K562 (cell line): ENCODE measurements around the gene PTGR2. TPM values are rescaled to one million over a fixed set of nuclear protein-coding genes. Genes with fewer than 3 reads are reported as not detected.
A peak's percentile ranks its signal among the peaks of the same experiment; 100 is the strongest.

Source experiments
- ATF2 ChIP-seq: sonication (generic); formaldehyde crosslinking; IDR thresholded peaks from 2 replicates; pipeline ENCODE4 v1.8.1; 2022; ENCODE audit warnings: missing genetic modification reagents
- BHLHE40 ChIP-seq: IDR thresholded peaks from 2 replicates; pipeline ENCODE4 v1.6.1; 2011; ENCODE audit warnings: low read length, improper control_type of control experiment
- BMI1 ChIP-seq: fragments of 150-350 bp; IDR thresholded peaks from 2 replicates; pipeline ENCODE4 v1.6.1; 2014; ENCODE audit warnings: low read length
- ETS1 ChIP-seq: conservative IDR thresholded peaks from 2 replicates; pipeline ENCODE4 v1.6.1; 2011; ENCODE audit warnings: low read depth, mild to moderate bottlenecking, low read length; ENCODE audit not compliant: control insufficient read depth
- HDAC2 ChIP-seq: fragments of 450-650 bp; IDR thresholded peaks from 2 replicates; pipeline ENCODE4 v1.6.1; 2016; ENCODE audit warnings: mild to moderate bottlenecking
- HNRNPUL1 ChIP-seq: fragments of 200-400 bp; formaldehyde crosslinking; IDR thresholded peaks from 2 replicates; pipeline ENCODE4 v1.6.1; 2017; ENCODE audit warnings: low read length
- IRF2 ChIP-seq: sonication (generic); formaldehyde crosslinking; IDR thresholded peaks from 2 replicates; pipeline ENCODE4 v1.8.1; 2022; ENCODE audit warnings: mild to moderate bottlenecking, missing genetic modification reagents
- LEF1 ChIP-seq: fragments of 450-650 bp; IDR thresholded peaks from 2 replicates; pipeline ENCODE4 v1.6.1; 2016; ENCODE audit warnings: mild to moderate bottlenecking
- MEF2A ChIP-seq: IDR thresholded peaks from 2 replicates; pipeline ENCODE4 v1.6.1; 2011; ENCODE audit warnings: low read depth, mild to moderate bottlenecking, low read length, moderate library complexity; ENCODE audit not compliant: control insufficient read depth
- MLLT1 ChIP-seq, 2 experiments: fragments of 450-650 bp; IDR thresholded peaks; 2 replicates each; pipeline ENCODE4 v1.6.1; 2016
- NBN ChIP-seq: fragments of 450-650 bp; IDR thresholded peaks from 2 replicates; pipeline ENCODE4 v1.6.1; 2016; ENCODE audit warnings: low read depth, mild to moderate bottlenecking
- NCOA6 ChIP-seq: fragments of 450-650 bp; IDR thresholded peaks from 2 replicates; pipeline ENCODE4 v1.6.1; 2017; ENCODE audit warnings: mild to moderate bottlenecking
- NONO ChIP-seq, 2 experiments: fragments of 200-400 bp in 1 of 2; fragments of 450-650 bp in 1 of 2; formaldehyde crosslinking in 1 of 2; IDR thresholded peaks; 2 replicates each; pipeline ENCODE4 v1.6.1; 2017; ENCODE audit warnings: low read depth in 2 of 2, mild to moderate bottlenecking in 2 of 2, moderate library complexity in 2 of 2, low read length in 1 of 2
- PHF8 ChIP-seq: fragments of 200-600 bp; sonication (generic); IDR thresholded peaks from 2 replicates; pipeline ENCODE4 v1.6.1; 2012; ENCODE audit warnings: mixed run types, mild to moderate bottlenecking, inconsistent platforms, low read length, moderate library complexity, borderline replicate concordance
- RBM15 ChIP-seq: fragments of 200-400 bp; formaldehyde crosslinking; IDR thresholded peaks from 2 replicates; pipeline ENCODE4 v1.6.1; 2018; ENCODE audit warnings: mild to moderate bottlenecking, low read length, moderate library complexity; ENCODE audit not compliant: insufficient read depth
- SAFB ChIP-seq: fragments of 200-400 bp; formaldehyde crosslinking; IDR thresholded peaks from 2 replicates; pipeline ENCODE4 v1.6.1; 2017; ENCODE audit warnings: low read depth, low read length, borderline replicate concordance
- SIX5 ChIP-seq, 2 experiments: IDR thresholded peaks; 2 replicates each; pipeline ENCODE4 v1.6.1; 2011; ENCODE audit warnings: low read length in 2 of 2, borderline replicate concordance in 1 of 2, low read depth in 1 of 2, mild to moderate bottlenecking in 1 of 2, moderate library complexity in 1 of 2; ENCODE audit not compliant: insufficient read depth in 1 of 2
- STAG1 ChIP-seq: sonication (generic); formaldehyde crosslinking; IDR thresholded peaks from 2 replicates; pipeline ENCODE4 v1.5.0; 2020; ENCODE audit warnings: missing genetic modification reagents, borderline replicate concordance
- TCFL5 ChIP-seq: fragments of 250-450 bp; sonication (Bioruptor Pico); conservative IDR thresholded peaks from 2 replicates; pipeline ENCODE4 v1.6.1; 2021; ENCODE audit warnings: mild to moderate bottlenecking, moderate library complexity, matching md5 sums
- ZC3H4 ChIP-seq: sonication (generic); formaldehyde crosslinking; IDR thresholded peaks from 2 replicates; pipeline ENCODE4 v1.9.0; 2021; ENCODE audit warnings: missing genetic modification reagents, borderline replicate concordance
- ZNF277 ChIP-seq: fragments of 250-450 bp; sonication (Bioruptor Pico); IDR thresholded peaks from 2 replicates; pipeline ENCODE4 v1.8.0; 2022; ENCODE audit warnings: inconsistent platforms, mild to moderate bottlenecking, moderate library complexity, borderline replicate concordance
- ZNF584 ChIP-seq: fragments of 200-800 bp; sonication (Bioruptor generic); IDR thresholded peaks from 2 replicates; pipeline ENCODE4 v1.6.1; 2016; ENCODE audit warnings: low read depth, mild to moderate bottlenecking, missing genetic modification characterization, missing compliant biosample characterization
- ZSCAN29 ChIP-seq: fragments of 450-650 bp; IDR thresholded peaks from 2 replicates; pipeline ENCODE4 v1.6.1; 2017
- ZSCAN32 ChIP-seq: fragments of 450-650 bp; formaldehyde crosslinking; IDR thresholded peaks from 2 replicates; pipeline ENCODE4 v1.4.0; 2020; ENCODE audit warnings: mild to moderate bottlenecking, moderate library complexity
- polyA plus RNA-seq, 8 experiments: library from polyadenylated mRNA; depleted of rRNA in 4 of 8; stranded (reverse) in 5 of 8; unstranded in 3 of 8; fragments of >200 nt; fragmentation: Nextera tagmentation in 2 of 8; fragmentation: Illumina TruSeq in 1 of 8; extraction: Ambion mirVana in 2 of 8; extraction: Trizol in 1 of 8; gene quantifications; 2 replicates each; pipeline versions ENCODE4 v1.2.1 to v1.2.3, GENCODE V29; 2011 to 2014; ENCODE audit warnings: inconsistent platforms in 1 of 8, missing spikeins in 1 of 8
- total RNA-seq, 7 experiments: library from RNA; depleted of rRNA in 6 of 7; stranded (reverse); fragments of >200 nt in 6 of 7; fragmentation: Illumina TruSeq in 2 of 7; extraction: Trizol in 2 of 7; gene quantifications; 2 replicates each; pipeline versions ENCODE4 v1.2.1 to v1.2.3, GENCODE V29; 2011 to 2021; ENCODE audit warnings: low replicate concordance in 1 of 7

Gene PTGR2
- total and polyA plus RNA-seq, 9 of the 15 experiments (the other 6 are each of a cell fraction or from before 2014, with no cell fraction given): 7.4 to 23.0 (median 13.0) TPM

- TF ChIP-seq ZSCAN32 (no peak), ATF2 (CRISPR knock-in tag) (no peak), BMI1 (no peak), IRF2 (no peak), TCFL5 (CRISPR knock-in tag) (no peak), PHF8 (peak; percentile 73; the same call in 1 of the 2 replicates), ZNF277 (CRISPR knock-in tag) (no peak), NONO (IDR thresholded peaks at IDR 0.05; ENCODE audit: low read depth in 2 of 2, low read length in 1 of 2) (no peak), BHLHE40 (0 out of 2 replicates have a peak, but pooled peaks have one; percentile 19), RBM15 (no peak), NBN (no peak), HNRNPUL1 (no peak), STAG1 (CRISPR knock-in tag) (no peak), ZSCAN29 (no peak), MLLT1 (IDR thresholded peaks at IDR 0.05) (no peak), SIX5 (IDR thresholded peaks at IDR 0.05; ENCODE audit: borderline replicate concordance in 1 of 2, insufficient read depth in 1 of 2, low read depth in 1 of 2, low read length in 2 of 2) (no peak), ETS1 (no peak), NCOA6 (no peak), SAFB (peak; percentile 78; the same call in 1 of the 2 replicates), HDAC2 (no peak), LEF1 (no peak), ZC3H4 (CRISPR knock-in tag) (peak; percentile 43; the same call in 1 of the 2 replicates), ZNF584 (CRISPR knock-in tag) (no peak), MEF2A (no peak)
Measured at GRCh38 chr14:73851567-73852382, at the start of gene PTGR2 (continued).
